ENCODE results near the gene KRTAP12-2.

- TF ChIP-seq, protein P1, sequence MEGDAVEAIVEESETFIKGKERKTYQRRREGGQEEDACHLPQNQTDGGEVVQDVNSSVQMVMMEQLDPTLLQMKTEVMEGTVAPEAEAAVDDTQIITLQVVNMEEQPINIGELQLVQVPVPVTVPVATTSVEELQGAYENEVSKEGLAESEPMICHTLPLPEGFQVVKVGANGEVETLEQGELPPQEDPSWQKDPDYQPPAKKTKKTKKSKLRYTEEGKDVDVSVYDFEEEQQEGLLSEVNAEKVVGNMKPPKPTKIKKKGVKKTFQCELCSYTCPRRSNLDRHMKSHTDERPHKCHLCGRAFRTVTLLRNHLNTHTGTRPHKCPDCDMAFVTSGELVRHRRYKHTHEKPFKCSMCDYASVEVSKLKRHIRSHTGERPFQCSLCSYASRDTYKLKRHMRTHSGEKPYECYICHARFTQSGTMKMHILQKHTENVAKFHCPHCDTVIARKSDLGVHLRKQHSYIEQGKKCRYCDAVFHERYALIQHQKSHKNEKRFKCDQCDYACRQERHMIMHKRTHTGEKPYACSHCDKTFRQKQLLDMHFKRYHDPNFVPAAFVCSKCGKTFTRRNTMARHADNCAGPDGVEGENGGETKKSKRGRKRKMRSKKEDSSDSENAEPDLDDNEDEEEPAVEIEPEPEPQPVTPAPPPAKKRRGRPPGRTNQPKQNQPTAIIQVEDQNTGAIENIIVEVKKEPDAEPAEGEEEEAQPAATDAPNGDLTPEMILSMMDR (IDR thresholded peaks at IDR 0.05) = no peak
- TF ChIP-seq POLR2A (IDR thresholded peaks at IDR 0.05) = no peak
These were observed 29.8 kb upstream of the KRTAP12-2 start for GRCh38 chr21:44696572-44696971.
